Parathyroid adenoma (tissue), 2 donors: ENCODE results near the gene FOLR1.
"Not testable (repeated sequence)": the region's sequence is repeated elsewhere in the genome, so short reads cannot be mapped to it uniquely, and the experiment has no call there.

Experiments used
- H2AFZ ChIP-seq: fragments of 300-600 bp; sonication (generic); one replicate; pipeline ENCODE4 v1.7.0; 2017; ENCODE audit warnings: antibody characterized with exemption, mild to moderate bottlenecking
- H3K27ac ChIP-seq: fragments of 300-600 bp; sonication (generic); one replicate; pipeline ENCODE4 v1.7.0; 2017
- H3K27me3 ChIP-seq: fragments of 300-600 bp; sonication (generic); one replicate; pipeline ENCODE4 v1.7.0; 2017; ENCODE audit warnings: low read length; ENCODE audit not compliant: control insufficient read depth, insufficient read depth
- H3K36me3 ChIP-seq: fragments of 300-600 bp; sonication (generic); one replicate; pipeline ENCODE4 v1.7.0; 2017; ENCODE audit warnings: low read length; ENCODE audit not compliant: control insufficient read depth, insufficient read depth
- H3K4me1 ChIP-seq: fragments of 300-600 bp; sonication (generic); one replicate; pipeline ENCODE4 v1.7.0; 2017; ENCODE audit warnings: control low read depth
- H3K4me2 ChIP-seq: fragments of 300-600 bp; sonication (generic); one replicate; pipeline ENCODE4 v1.7.0; 2017; ENCODE audit warnings: low read length
- H3K4me3 ChIP-seq: fragments of 300-600 bp; sonication (generic); one replicate; pipeline ENCODE4 v1.7.0; 2017; ENCODE audit warnings: low read depth, low read length
- H3K79me2 ChIP-seq: fragments of 300-600 bp; sonication (generic); one replicate; pipeline ENCODE4 v1.7.0; 2017; ENCODE audit warnings: control low read depth
- H3K9ac ChIP-seq: fragments of 300-600 bp; sonication (generic); one replicate; pipeline ENCODE4 v1.7.0; 2017; ENCODE audit warnings: mild to moderate bottlenecking
- H3K9me3 ChIP-seq: fragments of 300-600 bp; sonication (generic); one replicate; pipeline ENCODE4 v1.7.0; 2017; ENCODE audit warnings: low read length; ENCODE audit not compliant: control insufficient read depth
- TF ChIP-seq, protein P1 (sequence below): fragments of 300-600 bp; sonication (generic); IDR thresholded peaks from one replicate; pipeline ENCODE4 v1.7.0; 2017; ENCODE audit warnings: antibody characterized with exemption, mild to moderate bottlenecking
- donor health status: primary hyperparathyroidism.

FOLR1 gene

DNA sequence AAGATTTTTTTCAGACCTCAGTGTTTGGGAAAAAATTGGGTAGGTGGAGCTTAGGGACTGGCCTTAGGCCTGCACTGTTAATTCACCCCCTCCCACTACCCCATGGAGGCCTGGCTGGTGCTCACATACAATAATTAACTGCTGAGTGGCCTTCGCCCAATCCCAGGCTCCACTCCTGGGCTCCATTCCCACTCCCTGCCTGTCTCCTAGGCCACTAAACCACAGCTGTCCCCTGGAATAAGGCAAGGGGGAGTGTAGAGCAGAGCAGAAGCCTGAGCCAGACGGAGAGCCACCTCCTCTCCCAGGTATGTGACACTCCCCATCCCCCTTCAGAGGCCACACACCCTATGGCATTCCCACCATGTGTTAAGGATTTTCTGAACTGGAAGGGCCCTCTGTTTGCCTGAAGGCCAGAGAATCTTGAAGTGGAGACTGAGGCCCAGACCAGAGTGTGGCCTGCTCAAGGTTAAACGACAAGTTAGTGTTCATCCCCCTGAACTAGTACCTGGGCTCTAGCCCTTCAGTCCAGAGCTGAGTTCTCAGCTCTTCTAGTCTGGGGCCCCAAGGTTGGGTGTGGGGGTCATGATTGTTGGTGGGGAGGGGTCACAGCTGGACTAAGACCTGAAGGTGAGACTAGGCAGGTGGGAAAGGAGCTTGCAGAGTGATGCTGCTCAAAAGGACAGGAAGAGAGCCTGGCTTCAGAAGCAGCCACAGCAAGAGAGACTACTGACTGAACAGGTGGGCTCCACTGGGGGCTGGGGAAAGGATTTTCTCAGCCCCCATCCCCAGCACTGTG is 2.3 kb upstream of the FOLR1 start:
- H3K4me2 ChIP-seq = no peak overlapping the region
- H3K4me1 ChIP-seq = peaks cover 2% of the 10 kb centered on the region
- no peak overlapping the region for H3K4me3 ChIP-seq
- no peaks in the 10 kb centered on the region for H3K79me2 ChIP-seq
- H3K27ac ChIP-seq = no peak overlapping the region
- TF ChIP-seq, protein P1, sequence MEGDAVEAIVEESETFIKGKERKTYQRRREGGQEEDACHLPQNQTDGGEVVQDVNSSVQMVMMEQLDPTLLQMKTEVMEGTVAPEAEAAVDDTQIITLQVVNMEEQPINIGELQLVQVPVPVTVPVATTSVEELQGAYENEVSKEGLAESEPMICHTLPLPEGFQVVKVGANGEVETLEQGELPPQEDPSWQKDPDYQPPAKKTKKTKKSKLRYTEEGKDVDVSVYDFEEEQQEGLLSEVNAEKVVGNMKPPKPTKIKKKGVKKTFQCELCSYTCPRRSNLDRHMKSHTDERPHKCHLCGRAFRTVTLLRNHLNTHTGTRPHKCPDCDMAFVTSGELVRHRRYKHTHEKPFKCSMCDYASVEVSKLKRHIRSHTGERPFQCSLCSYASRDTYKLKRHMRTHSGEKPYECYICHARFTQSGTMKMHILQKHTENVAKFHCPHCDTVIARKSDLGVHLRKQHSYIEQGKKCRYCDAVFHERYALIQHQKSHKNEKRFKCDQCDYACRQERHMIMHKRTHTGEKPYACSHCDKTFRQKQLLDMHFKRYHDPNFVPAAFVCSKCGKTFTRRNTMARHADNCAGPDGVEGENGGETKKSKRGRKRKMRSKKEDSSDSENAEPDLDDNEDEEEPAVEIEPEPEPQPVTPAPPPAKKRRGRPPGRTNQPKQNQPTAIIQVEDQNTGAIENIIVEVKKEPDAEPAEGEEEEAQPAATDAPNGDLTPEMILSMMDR = no peak
- no peak overlapping the region for H3K9ac ChIP-seq
- H3K9me3 ChIP-seq = no peaks in the 10 kb centered on the region
- H3K36me3 ChIP-seq = no peaks in the 10 kb centered on the region
- H3K27me3 ChIP-seq = no peaks in the 10 kb centered on the region
- no peak overlapping the region for H2AFZ ChIP-seq

DNA sequence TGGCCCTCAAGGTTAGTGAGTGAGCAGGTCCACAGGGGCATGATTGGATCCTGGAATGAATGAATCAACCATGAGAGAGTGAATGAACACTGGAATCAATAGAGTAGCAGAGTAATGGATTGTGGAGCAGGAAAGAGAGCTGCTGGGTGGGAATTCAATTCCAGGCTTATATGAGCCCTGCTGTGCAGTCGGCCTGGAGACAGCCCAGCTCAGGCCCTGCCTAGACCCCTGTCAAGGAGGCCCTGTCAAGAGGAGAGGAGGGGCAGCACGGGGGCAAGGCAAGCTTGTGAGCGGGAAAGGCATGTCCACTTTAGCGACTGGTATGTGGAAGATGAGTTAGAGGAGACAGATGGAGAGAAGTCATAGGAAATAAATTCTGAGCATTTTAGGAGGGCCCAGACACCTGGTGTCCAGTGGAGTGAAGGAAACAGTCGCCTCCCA is 1.3 kb upstream of the FOLR1 start:
- H3K4me3 ChIP-seq = no peak overlapping the region
- H3K27ac ChIP-seq = no peak overlapping the region
- H3K9me3 ChIP-seq = no peaks in the 10 kb centered on the region
- no peak overlapping the region for H3K4me2 ChIP-seq
- H2AFZ ChIP-seq = no peak overlapping the region
- no peaks in the 10 kb centered on the region for H3K79me2 ChIP-seq
- H3K4me1 ChIP-seq = peaks cover 2% of the 10 kb centered on the region
- H3K27me3 ChIP-seq = no peaks in the 10 kb centered on the region
- H3K9ac ChIP-seq = no peak overlapping the region
- H3K36me3 ChIP-seq = no peaks in the 10 kb centered on the region
- TF ChIP-seq, protein P1 = no peak

DNA sequence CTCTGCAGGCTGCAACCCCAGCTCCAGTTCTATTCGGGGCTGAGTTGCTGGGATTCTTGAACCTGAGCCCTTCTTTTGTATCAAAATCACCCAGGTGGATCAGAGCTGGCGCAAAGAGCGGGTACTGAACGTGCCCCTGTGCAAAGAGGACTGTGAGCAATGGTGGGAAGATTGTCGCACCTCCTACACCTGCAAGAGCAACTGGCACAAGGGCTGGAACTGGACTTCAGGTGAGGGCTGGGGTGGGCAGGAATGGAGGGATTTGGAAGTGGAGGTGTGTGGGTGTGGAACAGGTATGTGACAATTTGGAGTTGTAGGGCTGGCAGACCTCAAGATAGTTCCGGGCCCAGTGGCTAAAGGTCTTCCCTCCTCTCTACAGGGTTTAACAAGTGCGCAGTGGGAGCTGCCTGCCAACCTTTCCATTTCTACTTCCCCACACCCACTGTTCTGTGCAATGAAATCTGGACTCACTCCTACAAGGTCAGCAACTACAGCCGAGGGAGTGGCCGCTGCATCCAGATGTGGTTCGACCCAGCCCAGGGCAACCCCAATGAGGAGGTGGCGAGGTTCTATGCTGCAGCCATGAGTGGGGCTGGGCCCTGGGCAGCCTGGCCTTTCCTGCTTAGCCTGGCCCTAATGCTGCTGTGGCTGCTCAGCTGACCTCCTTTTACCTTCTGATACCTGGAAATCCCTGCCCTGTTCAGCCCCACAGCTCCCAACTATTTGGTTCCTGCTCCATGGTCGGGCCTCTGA is 3.8 kb downstream of the FOLR1 start:
- no peaks in the 10 kb centered on the region for H3K36me3 ChIP-seq
- H3K9ac ChIP-seq = no peak overlapping the region
- TF ChIP-seq, protein P1 = no peak
- H3K79me2 ChIP-seq = no peaks in the 10 kb centered on the region
- no peaks in the 10 kb centered on the region for H3K27me3 ChIP-seq
- H3K4me1 ChIP-seq = peaks cover 2% of the 10 kb centered on the region
- H3K4me3 ChIP-seq = no peak overlapping the region
- no peak overlapping the region for H3K4me2 ChIP-seq
- H3K9me3 ChIP-seq = no peaks in the 10 kb centered on the region
- no peak overlapping the region for H3K27ac ChIP-seq
- no peak overlapping the region for H2AFZ ChIP-seq

DNA sequence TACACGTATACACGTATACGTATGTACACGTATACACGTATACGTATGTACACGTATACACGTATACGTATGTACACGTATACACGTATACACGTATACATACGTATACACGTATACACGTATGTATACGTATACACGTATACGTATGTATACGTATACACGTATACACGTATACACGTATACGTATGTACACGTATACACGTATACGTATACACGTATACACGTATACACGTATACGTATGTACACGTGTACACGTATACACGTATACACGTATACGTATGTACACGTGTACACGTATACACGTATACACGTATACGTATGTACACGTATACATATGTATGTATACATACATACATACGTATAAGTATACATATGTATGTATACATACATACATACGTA is 9.5 kb downstream of the FOLR1 start:
- not testable (repeated sequence) for H3K36me3 ChIP-seq, H3K9me3 ChIP-seq, H3K79me2 ChIP-seq, H3K27ac ChIP-seq, H3K27me3 ChIP-seq, H3K4me3 ChIP-seq, H3K4me2 ChIP-seq, H3K4me1 ChIP-seq, H2AFZ ChIP-seq, H3K9ac ChIP-seq

DNA sequence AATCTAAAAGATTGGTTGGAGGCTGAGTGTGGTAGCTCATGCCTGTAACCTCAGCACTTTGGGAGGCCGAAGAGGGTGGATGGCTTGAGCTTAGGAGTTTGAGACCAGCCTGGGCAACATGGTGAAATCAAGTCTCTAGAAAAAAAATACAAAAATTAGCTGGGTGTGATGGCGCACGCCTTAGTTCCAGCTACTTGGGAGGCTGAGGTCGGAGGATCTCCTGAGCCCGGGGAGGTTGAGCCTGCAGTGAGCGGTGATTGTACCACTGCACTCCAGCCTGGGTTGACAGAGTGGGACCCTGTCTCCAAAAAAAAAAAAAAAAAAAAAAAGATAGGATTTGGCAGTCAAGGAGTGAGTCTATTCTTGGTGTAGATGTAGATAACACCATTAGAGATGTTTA is 10.6 kb downstream of the FOLR1 start:
- H3K27ac ChIP-seq = no peak overlapping the region
- no peaks in the 10 kb centered on the region for H3K27me3 ChIP-seq
- H3K4me3 ChIP-seq = no peak overlapping the region
- H3K9ac ChIP-seq = no peak overlapping the region
- H3K79me2 ChIP-seq = no peaks in the 10 kb centered on the region
- no peaks in the 10 kb centered on the region for H3K4me1 ChIP-seq
- H2AFZ ChIP-seq = no peak overlapping the region
- TF ChIP-seq, protein P1 = no peak
- H3K36me3 ChIP-seq = no peaks in the 10 kb centered on the region
- H3K9me3 ChIP-seq = no peaks in the 10 kb centered on the region
- H3K4me2 ChIP-seq = no peak overlapping the region
